Measurements from ENCODE around the gene LENG1. TPM values are rescaled to one million over a fixed set of nuclear protein-coding genes. Genes with fewer than 3 reads are reported as not detected.

LENG1 gene
- polyA plus RNA-seq, 1 donor from 2014 or later: 17.0 TPM

DNA sequence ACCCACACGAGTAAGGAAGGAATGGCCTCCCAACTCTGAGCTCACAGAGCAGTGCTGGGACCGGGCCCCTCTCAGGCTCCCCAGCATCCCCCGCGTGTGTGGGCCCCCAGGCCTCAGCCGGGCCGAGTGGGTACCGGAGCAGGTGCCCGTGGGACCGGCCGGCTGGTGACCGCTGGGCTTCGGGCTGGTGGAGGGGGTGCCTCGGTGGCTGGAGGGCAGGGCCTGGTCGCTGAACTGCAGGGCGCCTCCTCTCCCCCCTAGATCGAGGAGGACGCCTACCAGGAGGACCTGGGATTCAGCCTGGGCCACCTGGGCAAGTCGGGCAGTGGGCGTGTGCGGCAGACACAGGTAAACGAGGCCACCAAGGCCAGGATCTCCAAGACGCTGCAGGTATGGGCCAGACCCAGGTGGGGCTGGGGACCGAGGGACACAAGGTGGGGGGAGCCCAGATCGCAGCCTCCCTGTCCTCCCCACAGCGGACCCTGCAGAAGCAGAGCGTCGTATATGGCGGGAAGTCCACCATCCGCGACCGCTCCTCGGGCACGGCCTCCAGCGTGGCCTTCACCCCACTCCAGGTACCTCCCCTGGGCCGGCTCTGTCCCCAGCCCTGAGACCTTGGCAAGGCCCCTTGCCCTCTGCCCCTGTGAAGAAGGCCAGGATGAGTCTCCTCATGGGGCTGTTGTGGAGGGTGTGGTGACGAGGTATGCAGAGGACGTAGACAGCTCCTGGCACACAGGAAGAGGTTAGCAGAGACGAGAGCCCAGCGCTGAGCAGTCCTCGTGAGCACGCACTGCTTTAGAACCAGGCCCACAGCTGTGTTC is 30.5 kb downstream of the LENG1 start:
- H3K9me2 ChIP-seq (ENCODE audit: insufficient read depth, low read length): no peaks in the 10 kb centered on the region
- H3K27ac ChIP-seq (ENCODE audit: low read length): no peak overlapping the region
- H2AFZ ChIP-seq (ENCODE audit: low read depth, low read length): no peak overlapping the region
- no peaks in the 10 kb centered on the region for H3K79me2 ChIP-seq (replicated peaks; ENCODE audit: insufficient read depth, low read length)
- no peak overlapping the region for H3K4me3 ChIP-seq (ENCODE audit: low read length)
- TF ChIP-seq POLR2AphosphoS5 (IDR thresholded peaks at IDR 0.05): no peak
- no peak for TF ChIP-seq EZH2 (IDR thresholded peaks at IDR 0.05; ENCODE audit: borderline replicate concordance, insufficient read depth, low read length, poor library complexity, severe bottlenecking)
- no peak for TF ChIP-seq MXI1 (conservative IDR thresholded peaks at IDR 0.05; ENCODE audit: poor library complexity, severe bottlenecking)
- TF ChIP-seq, protein P1, sequence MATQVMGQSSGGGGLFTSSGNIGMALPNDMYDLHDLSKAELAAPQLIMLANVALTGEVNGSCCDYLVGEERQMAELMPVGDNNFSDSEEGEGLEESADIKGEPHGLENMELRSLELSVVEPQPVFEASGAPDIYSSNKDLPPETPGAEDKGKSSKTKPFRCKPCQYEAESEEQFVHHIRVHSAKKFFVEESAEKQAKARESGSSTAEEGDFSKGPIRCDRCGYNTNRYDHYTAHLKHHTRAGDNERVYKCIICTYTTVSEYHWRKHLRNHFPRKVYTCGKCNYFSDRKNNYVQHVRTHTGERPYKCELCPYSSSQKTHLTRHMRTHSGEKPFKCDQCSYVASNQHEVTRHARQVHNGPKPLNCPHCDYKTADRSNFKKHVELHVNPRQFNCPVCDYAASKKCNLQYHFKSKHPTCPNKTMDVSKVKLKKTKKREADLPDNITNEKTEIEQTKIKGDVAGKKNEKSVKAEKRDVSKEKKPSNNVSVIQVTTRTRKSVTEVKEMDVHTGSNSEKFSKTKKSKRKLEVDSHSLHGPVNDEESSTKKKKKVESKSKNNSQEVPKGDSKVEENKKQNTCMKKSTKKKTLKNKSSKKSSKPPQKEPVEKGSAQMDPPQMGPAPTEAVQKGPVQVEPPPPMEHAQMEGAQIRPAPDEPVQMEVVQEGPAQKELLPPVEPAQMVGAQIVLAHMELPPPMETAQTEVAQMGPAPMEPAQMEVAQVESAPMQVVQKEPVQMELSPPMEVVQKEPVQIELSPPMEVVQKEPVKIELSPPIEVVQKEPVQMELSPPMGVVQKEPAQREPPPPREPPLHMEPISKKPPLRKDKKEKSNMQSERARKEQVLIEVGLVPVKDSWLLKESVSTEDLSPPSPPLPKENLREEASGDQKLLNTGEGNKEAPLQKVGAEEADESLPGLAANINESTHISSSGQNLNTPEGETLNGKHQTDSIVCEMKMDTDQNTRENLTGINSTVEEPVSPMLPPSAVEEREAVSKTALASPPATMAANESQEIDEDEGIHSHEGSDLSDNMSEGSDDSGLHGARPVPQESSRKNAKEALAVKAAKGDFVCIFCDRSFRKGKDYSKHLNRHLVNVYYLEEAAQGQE (IDR thresholded peaks at IDR 0.05; ENCODE audit: borderline replicate concordance): no peak
- TF ChIP-seq SMC3 (conservative IDR thresholded peaks at IDR 0.05; ENCODE audit: poor library complexity): no peak
- TF ChIP-seq EP300 (conservative IDR thresholded peaks at IDR 0.05; ENCODE audit: poor library complexity, severe bottlenecking): no peak
- TF ChIP-seq, protein P2, sequence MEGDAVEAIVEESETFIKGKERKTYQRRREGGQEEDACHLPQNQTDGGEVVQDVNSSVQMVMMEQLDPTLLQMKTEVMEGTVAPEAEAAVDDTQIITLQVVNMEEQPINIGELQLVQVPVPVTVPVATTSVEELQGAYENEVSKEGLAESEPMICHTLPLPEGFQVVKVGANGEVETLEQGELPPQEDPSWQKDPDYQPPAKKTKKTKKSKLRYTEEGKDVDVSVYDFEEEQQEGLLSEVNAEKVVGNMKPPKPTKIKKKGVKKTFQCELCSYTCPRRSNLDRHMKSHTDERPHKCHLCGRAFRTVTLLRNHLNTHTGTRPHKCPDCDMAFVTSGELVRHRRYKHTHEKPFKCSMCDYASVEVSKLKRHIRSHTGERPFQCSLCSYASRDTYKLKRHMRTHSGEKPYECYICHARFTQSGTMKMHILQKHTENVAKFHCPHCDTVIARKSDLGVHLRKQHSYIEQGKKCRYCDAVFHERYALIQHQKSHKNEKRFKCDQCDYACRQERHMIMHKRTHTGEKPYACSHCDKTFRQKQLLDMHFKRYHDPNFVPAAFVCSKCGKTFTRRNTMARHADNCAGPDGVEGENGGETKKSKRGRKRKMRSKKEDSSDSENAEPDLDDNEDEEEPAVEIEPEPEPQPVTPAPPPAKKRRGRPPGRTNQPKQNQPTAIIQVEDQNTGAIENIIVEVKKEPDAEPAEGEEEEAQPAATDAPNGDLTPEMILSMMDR (IDR thresholded peaks at IDR 0.05; ENCODE audit: poor library complexity, severe bottlenecking): no peak
- TF ChIP-seq TAF1 (IDR thresholded peaks at IDR 0.05; ENCODE audit: low read depth): no peak
- TF ChIP-seq RAD21 (conservative IDR thresholded peaks at IDR 0.05): no peak
- H3K9me3 ChIP-seq (ENCODE audit: low read length): no peaks in the 10 kb centered on the region
- no peaks in the 10 kb centered on the region for H3K27me3 ChIP-seq (ENCODE audit: insufficient read depth, low read depth, low read length)
- H3K4me2 ChIP-seq (ENCODE audit: low read length): no peak overlapping the region
- no peaks in the 10 kb centered on the region for H3F3A ChIP-seq (ENCODE audit: insufficient read depth, low read length, poor library complexity, severe bottlenecking)
- H4K20me1 ChIP-seq (ENCODE audit: insufficient read depth): no peaks in the 10 kb centered on the region
- no peak overlapping the region for H3K9ac ChIP-seq (ENCODE audit: low read length)
- no peaks in the 10 kb centered on the region for H3K36me3 ChIP-seq (ENCODE audit: insufficient read depth, low read length)

DNA sequence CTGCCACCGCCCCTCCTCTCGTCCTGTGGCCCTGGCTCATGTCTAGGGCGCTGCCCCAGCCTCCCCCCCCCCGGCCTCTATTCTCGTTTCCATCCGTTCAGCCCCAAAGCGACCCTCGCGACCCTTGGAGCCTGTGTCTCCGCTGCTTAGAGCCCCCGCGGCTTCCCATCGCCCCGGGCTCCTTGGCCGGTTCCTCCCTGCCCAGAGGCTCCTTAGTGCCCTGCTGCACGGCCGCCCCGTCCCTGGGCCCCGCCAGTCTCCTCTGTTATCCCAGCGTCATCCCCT is 31.1 kb downstream of the LENG1 start:
- H3K9me2 ChIP-seq (ENCODE audit: insufficient read depth, low read length): no peaks in the 10 kb centered on the region
- no peaks in the 10 kb centered on the region for H3K36me3 ChIP-seq (ENCODE audit: insufficient read depth, low read length)
- H3K4me2 ChIP-seq (ENCODE audit: low read length): no peak overlapping the region
- no peaks in the 10 kb centered on the region for H3F3A ChIP-seq (ENCODE audit: insufficient read depth, low read length, poor library complexity, severe bottlenecking)
- no peak overlapping the region for H3K9ac ChIP-seq (ENCODE audit: low read length)
- H3K27ac ChIP-seq (ENCODE audit: low read length): no peak overlapping the region
- H3K4me3 ChIP-seq (ENCODE audit: low read length): no peak overlapping the region
- no peaks in the 10 kb centered on the region for H4K20me1 ChIP-seq (ENCODE audit: insufficient read depth)
- TF ChIP-seq, protein P1 (IDR thresholded peaks at IDR 0.05; ENCODE audit: borderline replicate concordance): no peak
- TF ChIP-seq EZH2 (IDR thresholded peaks at IDR 0.05; ENCODE audit: borderline replicate concordance, insufficient read depth, low read length, poor library complexity, severe bottlenecking) (no peak), SMC3 (conservative IDR thresholded peaks at IDR 0.05; ENCODE audit: poor library complexity) (no peak), EP300 (conservative IDR thresholded peaks at IDR 0.05; ENCODE audit: poor library complexity, severe bottlenecking) (no peak), MXI1 (conservative IDR thresholded peaks at IDR 0.05; ENCODE audit: poor library complexity, severe bottlenecking) (no peak), POLR2AphosphoS5 (IDR thresholded peaks at IDR 0.05) (no peak)
- no peak overlapping the region for H2AFZ ChIP-seq (ENCODE audit: low read depth, low read length)
- no peaks in the 10 kb centered on the region for H3K27me3 ChIP-seq (ENCODE audit: insufficient read depth, low read depth, low read length)
- H3K79me2 ChIP-seq (replicated peaks; ENCODE audit: insufficient read depth, low read length): no peaks in the 10 kb centered on the region
- no peaks in the 10 kb centered on the region for H3K9me3 ChIP-seq (ENCODE audit: low read length)

All from neural cell (in vitro differentiated cells).